Uterus (tissue), 2 donors: ENCODE measurements around the gene PCGF2.
A peak's percentile ranks its signal among the peaks of the same experiment; 100 is the strongest.

Experiments
- CTCF ChIP-seq, 4 experiments: fragments of 200-600 bp in 2 of 4; fragments of 450-650 bp in 2 of 4; sonication (generic) in 2 of 4; IDR thresholded peaks; one replicate each; pipeline ENCODE4 v1.5.1; 2016 to 2019; ENCODE audit warnings: antibody characterized with exemption in 4 of 4, mild to moderate bottlenecking in 2 of 4, moderate library complexity in 1 of 4
- POLR2A ChIP-seq, 2 donors: fragments of 450-650 bp; IDR thresholded peaks; one replicate each; pipeline ENCODE4 v1.6.1; 2016; ENCODE audit warnings: antibody characterized with exemption in 2 of 2, mild to moderate bottlenecking in 1 of 2, moderate library complexity in 1 of 2

DNA sequence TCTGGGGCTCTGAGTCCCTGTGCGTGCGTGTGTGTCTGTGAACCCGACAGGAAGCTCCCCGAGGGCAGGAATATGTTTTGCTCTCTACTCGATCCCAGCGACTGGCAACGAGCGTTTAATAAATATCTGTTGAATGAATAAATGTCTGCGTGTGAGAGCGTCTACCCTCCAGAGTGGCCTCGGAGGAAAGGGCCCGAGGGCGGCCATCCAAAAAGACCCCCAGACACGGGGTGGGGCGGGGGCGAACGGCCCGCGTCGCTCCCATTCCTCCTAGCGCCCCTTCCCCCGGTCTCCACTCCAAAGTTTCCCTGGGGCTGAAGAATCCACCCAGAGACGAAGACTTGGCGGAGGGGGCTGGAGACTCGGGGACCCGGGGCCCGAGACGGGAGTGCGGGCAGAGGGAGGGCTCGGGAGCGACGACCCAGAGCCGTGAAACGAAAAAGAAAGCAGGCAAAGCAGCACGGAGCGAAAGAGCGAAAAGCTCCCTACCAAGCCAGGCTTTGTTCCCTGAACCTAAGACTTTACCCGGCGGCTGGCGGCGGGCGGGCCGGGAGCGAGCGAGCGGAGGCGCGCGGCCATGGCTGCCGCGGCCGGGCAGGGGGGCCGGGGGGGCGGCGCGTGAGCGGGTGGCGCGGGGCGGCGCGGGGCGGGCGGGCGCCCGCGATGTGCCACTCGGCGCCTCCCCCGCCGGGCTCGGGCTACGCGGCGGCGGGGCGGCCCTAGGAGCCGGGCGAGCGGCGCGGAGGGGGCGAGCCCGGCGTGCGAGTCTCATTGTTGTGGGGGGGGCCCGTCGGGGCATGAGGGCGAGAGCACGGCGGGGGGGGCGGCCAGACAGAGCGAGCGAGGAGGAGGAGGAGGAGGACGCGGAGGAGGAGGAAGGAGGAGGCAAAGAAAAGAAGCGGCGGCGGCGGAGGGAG is 43.3 kb downstream of the PCGF2 start, which contains the start of gene MLLT6:
- TF ChIP-seq CTCF (IDR thresholded peaks at IDR 0.05) (no peak), POLR2A (IDR thresholded peaks at IDR 0.05) (peak in 1 of 2 donors; percentile 14)
